ENCODE results near the gene STARD4. TPM values are rescaled to one million over a fixed set of nuclear protein-coding genes. Genes with fewer than 3 reads are reported as not detected.

Gene STARD4
- total and polyA plus RNA-seq, 2 of the 13 experiments (the other 11 are each of a cell fraction or from before 2014, with no cell fraction given) = 27.4 to 66.9 TPM

GRCh38 chr5:111512375-111513130, at the start of gene STARD4 (continued):
- TF ChIP-seq CENPBD1 (CRISPR knock-in tag; IDR thresholded peaks at IDR 0.05; ENCODE audit: borderline replicate concordance, low read depth) (no peak), ZNF740 (CRISPR knock-in tag; IDR thresholded peaks at IDR 0.05) (peak; percentile 72), ZNF616 (CRISPR knock-in tag; IDR thresholded peaks at IDR 0.05; ENCODE audit: low read depth) (no peak), MEF2D (CRISPR knock-in tag; IDR thresholded peaks at IDR 0.05) (no peak), ZNF264 (CRISPR knock-in tag; IDR thresholded peaks at IDR 0.05) (peak; percentile 86), HNRNPK (IDR thresholded peaks at IDR 0.05; ENCODE audit: low read depth, low read length, poor library complexity, severe bottlenecking) (peak; percentile 50), SATB2 (CRISPR knock-in tag; IDR thresholded peaks at IDR 0.05) (peak; percentile 42; the same call in 1 of the 2 replicates), ZNF20 (CRISPR knock-in tag; IDR thresholded peaks at IDR 0.05) (no peak), NPAS2 (CRISPR knock-in tag; IDR thresholded peaks at IDR 0.05; ENCODE audit: borderline replicate concordance) (0 out of 2 replicates have a peak, but pooled peaks have one; percentile 72), ZNF879 (CRISPR knock-in tag; IDR thresholded peaks at IDR 0.05) (0 out of 2 replicates have a peak, but pooled peaks have one; percentile 65), ZFY (CRISPR knock-in tag; IDR thresholded peaks at IDR 0.05) (peak; percentile 79; the same call in 1 of the 2 replicates), RAD51 (IDR thresholded peaks at IDR 0.05; ENCODE audit: borderline replicate concordance) (no peak), NRL (CRISPR knock-in tag; IDR thresholded peaks at IDR 0.05; ENCODE audit: borderline replicate concordance) (peak; percentile 92; the same call in 1 of the 2 replicates), RELA (CRISPR knock-in tag; IDR thresholded peaks at IDR 0.05) (0 out of 2 replicates have a peak, but pooled peaks have one; percentile 58), KDM5A (IDR thresholded peaks at IDR 0.05; ENCODE audit: borderline replicate concordance, low read length) (0 out of 2 replicates have a peak, but pooled peaks have one; percentile 42), ZNF598 (CRISPR knock-in tag; IDR thresholded peaks at IDR 0.05; ENCODE audit: borderline replicate concordance) (peak; percentile 12; the same call in 1 of the 2 replicates), SNAPC2 (CRISPR knock-in tag; IDR thresholded peaks at IDR 0.05) (no peak), ZNF318 (CRISPR knock-in tag; IDR thresholded peaks at IDR 0.05) (0 out of 2 replicates have a peak, but pooled peaks have one; percentile 34), HINFP (CRISPR knock-in tag; IDR thresholded peaks at IDR 0.05; ENCODE audit: low read depth) (peak; percentile 63; the same call in 1 of the 2 replicates)
